Kasumi-1 (cell line): ENCODE data around the gene ZNF497.
A peak's percentile ranks its signal among the peaks of the same experiment; 100 is the strongest.

Experiments
- DNase-seq, 2 experiments: peaks; one replicate each; lab custom pipeline; 2025; lab: John Stamatoyannopoulos, UW

ZNF497 gene

GRCh38 chr19:58362272-58362994 is at the start of gene ZNF497:
Gene ZNF497 (minus strand): TSS chr19:58362751. CDS start chr19:58357635, 5,116 bp downstream.
- peak; percentile 92 to 93 for DNase-seq

GRCh38 chr19:58409010-58409790 is 46.6 kb upstream of the ZNF497 start:
- DNase-seq, result peak; percentile 67 to 72

- peak; percentile 98 for DNase-seq
Measured at GRCh38 chr19:58408152-58409009, 45.8 kb upstream of the ZNF497 start, which contains the start of gene ZNF584. Gene ZNF584 (plus strand): TSS chr19:58408649. CDS start chr19:58409148, 499 bp downstream.

GRCh38 chr19:58407658-58408151 is 45.2 kb upstream of the ZNF497 start:
- no peak for DNase-seq

GRCh38 chr19:58406818-58407657 is 44.5 kb upstream of the ZNF497 start:
- peak; percentile 1 to 28 for DNase-seq

- peak; percentile 20 to 29 for DNase-seq
Measured at GRCh38 chr19:58403920-58404478, 41.4 kb upstream of the ZNF497 start.

GRCh38 chr19:58401840-58402421 is 39.4 kb upstream of the ZNF497 start:
- DNase-seq, result no peak

- DNase-seq, result peak; percentile 97 to 98
Measured at GRCh38 chr19:58400916-58401839, 38.6 kb upstream of the ZNF497 start.

GRCh38 chr19:58400316-58400915 is 37.9 kb upstream of the ZNF497 start:
- no peak for DNase-seq

- DNase-seq, result no peak
Measured at GRCh38 chr19:58399903-58400302, 37.4 kb upstream of the ZNF497 start.

- DNase-seq, result no peak
Measured at GRCh38 chr19:58398545-58398944, 36.0 kb upstream of the ZNF497 start.

- no peak for DNase-seq
Measured at GRCh38 chr19:58398087-58398486, 35.5 kb upstream of the ZNF497 start.

GRCh38 chr19:58397533-58398037 is 35.0 kb upstream of the ZNF497 start:
- no peak for DNase-seq

- no peak for DNase-seq
Measured at GRCh38 chr19:58396691-58397532, 34.4 kb upstream of the ZNF497 start.

- no peak for DNase-seq
Measured at GRCh38 chr19:58395979-58396627, 33.6 kb upstream of the ZNF497 start.

- peak in 1 of 2 experiments; percentile 10 for DNase-seq
Measured at GRCh38 chr19:58395220-58395978, 32.8 kb upstream of the ZNF497 start, which contains the start of gene RNF225. Gene RNF225 (plus strand): TSS chr19:58395656. CDS start chr19:58396090, 434 bp downstream.
